EL (cell line): ENCODE measurements around the gene MCF2L.

ENCODE experiments used
- DNase-seq: peaks from one replicate; pipeline ENCODE4 v3.0.0-alpha.2; 2016

Gene MCF2L

DNA sequence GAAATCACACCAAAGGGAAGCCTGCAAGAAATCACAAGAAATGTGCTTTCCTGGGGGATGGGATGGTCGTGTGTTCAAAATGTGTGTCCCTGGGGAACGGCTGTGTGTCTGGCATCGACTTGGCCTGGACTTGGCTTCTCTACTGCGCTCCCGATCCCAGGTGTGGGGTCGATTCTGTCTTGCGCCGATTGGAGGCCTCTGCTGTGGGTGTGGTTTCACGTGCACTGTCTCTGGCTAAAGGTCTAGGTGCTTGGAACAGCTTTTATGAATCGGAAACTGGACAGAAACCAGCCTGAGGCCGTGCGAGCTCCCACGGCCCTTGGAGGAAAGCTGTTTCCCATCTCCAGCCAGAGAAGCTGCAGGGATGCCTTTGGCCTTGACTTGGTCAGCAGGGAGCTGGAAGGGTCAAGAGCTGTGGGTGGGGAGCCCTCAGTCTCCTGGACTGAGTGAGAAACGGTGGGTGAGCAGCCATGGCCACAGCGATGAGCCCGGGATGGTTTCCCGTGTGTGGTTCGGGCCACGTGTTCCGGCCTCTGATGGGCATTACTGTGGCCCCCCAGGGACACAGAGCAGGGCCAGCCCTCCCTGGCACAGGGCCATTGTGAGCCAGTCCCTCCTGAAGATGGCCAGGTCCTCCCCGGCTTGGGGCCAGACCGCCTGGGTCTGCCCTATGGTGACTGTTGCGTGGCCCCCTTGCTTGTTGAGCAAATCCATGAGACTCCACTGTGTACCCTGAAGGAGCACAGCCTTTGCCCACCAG lies 29.7 kb downstream of the MCF2L start:
- DNase-seq, result no peak

GRCh38 chr13:112999414-113000177 lies 30.6 kb downstream of the MCF2L start:
- DNase-seq, result no peak

DNA sequence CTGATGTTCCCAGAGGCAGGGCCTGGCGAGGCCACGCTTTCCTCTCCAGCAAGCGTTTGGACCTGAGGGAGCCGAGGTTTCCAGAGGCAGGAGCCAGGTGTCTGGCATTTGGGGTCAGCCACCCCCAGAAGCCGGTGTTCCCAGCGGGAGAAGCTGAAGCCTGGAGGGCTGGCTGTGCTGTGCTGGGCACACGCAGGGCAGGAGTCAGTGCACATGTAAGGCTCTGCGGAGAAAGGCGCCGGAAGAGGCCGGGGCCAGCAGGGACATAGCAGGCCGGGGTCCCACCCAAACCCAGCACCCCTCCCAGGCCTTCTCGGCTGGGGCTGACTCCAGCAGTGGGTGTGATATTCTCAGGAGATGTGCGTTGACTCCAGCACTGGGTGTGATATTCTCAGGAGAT lies 31.6 kb downstream of the MCF2L start:
- no peak for DNase-seq

- DNase-seq, result peak; percentile 55
Measured at GRCh38 chr13:113001241-113002140, 32.5 kb downstream of the MCF2L start.

DNA sequence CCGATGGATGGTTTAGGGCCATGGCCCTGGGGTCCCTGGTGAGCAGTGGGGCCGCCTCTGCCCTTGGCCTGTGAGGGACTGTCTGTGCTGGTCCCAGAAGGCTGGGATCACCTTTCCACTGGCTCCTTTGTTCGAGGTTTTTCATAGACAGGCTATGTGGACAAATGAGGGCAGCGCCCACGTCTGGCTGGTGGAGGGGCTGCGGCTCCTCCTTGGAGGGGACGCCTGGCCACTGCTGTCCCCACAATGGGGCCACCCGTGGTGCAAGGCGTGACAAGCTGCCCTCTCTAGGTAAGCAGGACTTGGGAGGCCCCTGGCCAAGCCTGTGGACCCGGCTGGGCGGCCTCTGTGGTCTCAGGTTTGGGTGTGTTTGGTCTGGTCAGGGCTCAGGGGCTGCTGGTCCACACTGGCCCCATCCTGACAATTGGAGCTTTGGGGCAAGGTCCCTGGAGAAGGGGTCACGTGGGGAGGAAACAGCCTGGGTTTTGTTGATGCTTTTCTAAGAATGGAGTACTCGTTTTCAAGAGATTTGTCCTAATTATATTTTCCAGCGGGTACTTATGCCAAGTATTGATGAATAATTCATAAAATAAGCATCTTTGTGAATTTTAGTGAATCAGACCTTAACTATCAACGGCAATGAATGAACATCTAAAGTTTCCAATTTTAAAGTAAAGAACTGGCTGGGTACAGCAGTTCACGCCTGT lies 33.3 kb downstream of the MCF2L start:
- DNase-seq, result no peak

GRCh38 chr13:113002913-113003290 lies 33.9 kb downstream of the MCF2L start:
- no peak for DNase-seq

DNA sequence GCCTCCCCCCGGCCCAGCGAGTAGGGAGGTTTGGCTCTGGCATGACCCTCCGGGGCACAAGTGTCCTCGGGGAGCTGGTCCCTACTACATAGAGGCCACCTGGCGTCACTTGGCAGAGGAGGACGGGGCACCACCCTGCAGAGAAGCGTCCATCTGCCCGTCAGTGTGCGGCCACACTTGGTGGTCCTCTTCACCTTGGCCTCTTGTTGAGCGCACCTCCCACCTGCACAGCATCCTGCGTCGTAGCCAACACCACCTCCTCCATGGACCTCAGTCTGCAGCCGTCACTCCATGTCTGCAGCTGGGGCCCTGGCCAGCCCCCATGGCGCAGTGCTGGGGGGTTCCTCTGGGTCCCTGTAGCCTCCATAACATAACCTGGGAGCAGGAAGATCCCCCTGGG lies 35.1 kb downstream of the MCF2L start:
- no peak for DNase-seq

GRCh38 chr13:113005076-113005865 lies 36.3 kb downstream of the MCF2L start:
- DNase-seq, result no peak

DNA sequence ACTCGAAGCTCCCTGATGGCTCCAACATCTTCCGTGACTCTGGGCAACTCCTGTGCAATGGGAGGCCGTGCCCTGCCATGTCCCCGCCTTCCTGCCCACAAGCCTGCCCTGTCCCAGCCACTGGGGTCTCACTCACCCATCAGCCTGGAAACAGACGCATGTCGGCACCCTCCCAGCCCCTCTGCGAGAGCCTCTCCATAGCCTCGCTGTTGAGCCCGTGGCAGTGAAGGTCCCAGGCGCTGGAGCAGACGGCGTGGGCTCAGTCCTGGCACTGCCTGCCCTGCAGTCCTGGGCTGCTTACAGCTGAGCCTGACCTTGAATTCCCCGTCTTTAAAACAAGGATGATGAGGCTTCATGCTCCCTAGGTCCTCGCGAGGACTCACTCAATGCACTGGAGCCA lies 37.0 kb downstream of the MCF2L start:
- no peak for DNase-seq

- DNase-seq, result no peak
Measured at GRCh38 chr13:113006660-113007059, 37.6 kb downstream of the MCF2L start.

GRCh38 chr13:113008851-113009250 lies 39.8 kb downstream of the MCF2L start:
- DNase-seq, result no peak

- no peak for DNase-seq
Measured at GRCh38 chr13:113009743-113010509, 40.9 kb downstream of the MCF2L start.

DNA sequence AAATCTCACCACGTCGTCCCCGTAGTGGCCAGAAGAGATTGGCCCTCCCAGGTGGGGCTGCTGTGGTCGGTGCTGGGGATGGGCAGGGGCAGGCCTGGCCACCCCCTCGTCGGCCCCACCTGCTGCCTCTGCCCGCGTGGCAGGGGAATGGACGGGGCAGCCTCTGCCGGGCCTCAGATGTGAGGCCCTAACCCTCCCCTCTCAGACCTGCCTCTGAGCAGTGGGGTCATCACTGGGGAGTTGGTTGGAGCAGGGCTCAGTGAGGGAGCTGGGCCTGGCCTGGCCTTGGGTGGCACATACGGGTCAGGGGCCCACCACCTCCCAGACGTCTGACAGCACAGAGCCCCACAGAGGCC lies 41.5 kb downstream of the MCF2L start:
- DNase-seq, result no peak

- DNase-seq, result no peak
Measured at GRCh38 chr13:113013303-113013702, 44.3 kb downstream of the MCF2L start.

GRCh38 chr13:113013878-113014751 lies 45.1 kb downstream of the MCF2L start:
- DNase-seq, result no peak

GRCh38 chr13:113014752-113015745 lies 46.0 kb downstream of the MCF2L start:
- no peak for DNase-seq

- DNase-seq, result no peak
Measured at GRCh38 chr13:113015826-113016525, 47.0 kb downstream of the MCF2L start.
